HG03460 (cell line): ENCODE measurements around the gene MARCKSL1.
"Not testable (repeated sequence)": the region's sequence is repeated elsewhere in the genome, so short reads cannot be mapped to it uniquely, and the experiment has no call there.

Experiments used
- ATAC-seq: cut with Tn5 transposase; IDR thresholded peaks from one replicate; pipeline ENCODE4 v1.9.1; 2021; ENCODE audit not compliant: unreplicated experiment

Gene MARCKSL1

DNA sequence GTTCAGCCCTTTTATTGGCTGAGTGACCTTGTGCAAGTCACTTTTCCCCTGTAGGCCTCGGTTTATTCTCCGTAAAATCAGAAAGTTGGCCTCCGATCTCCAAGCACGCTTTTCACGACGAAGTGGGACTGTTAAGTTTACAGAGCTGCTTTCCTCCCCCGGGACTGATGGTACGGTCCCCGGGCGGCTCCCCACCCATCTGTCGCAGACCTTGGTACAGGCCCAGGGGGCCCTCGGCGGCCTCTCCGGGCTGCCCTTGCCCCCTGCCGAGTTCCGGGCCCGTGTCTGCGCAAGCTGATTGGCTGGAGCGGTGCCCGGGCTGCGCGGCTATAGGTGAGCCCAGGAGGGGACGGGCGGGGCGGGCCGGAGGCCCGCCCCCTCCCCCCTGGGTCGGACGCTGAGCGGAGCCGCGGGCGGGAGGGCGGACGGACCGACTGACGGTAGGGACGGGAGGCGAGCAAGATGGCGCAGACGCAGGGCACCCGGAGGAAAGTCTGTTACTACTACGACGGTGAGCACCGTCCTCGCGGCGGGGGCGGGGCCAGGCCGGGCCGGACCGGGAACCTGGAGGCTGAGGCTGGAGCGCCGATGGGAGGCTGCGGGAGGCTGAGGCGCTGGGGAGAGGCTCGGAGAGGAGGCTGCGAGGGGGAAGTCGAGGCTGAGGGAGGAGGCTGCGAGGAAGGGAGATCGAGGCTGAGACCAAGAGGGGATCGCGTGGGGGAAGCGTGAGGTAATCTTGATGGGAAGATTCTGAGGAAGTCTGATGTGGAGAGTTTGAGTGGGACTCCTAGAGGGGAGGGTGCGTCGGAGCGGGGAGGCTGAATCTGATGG, 44.1 kb downstream of the MARCKSL1 start, which contains the start of gene HDAC1:
Gene HDAC1 (plus strand): TSS at position 376 of the 831 bp plus-strand sequence. CDS start 87 bp downstream, at position 463.
- peak; percentile 98 for ATAC-seq

DNA sequence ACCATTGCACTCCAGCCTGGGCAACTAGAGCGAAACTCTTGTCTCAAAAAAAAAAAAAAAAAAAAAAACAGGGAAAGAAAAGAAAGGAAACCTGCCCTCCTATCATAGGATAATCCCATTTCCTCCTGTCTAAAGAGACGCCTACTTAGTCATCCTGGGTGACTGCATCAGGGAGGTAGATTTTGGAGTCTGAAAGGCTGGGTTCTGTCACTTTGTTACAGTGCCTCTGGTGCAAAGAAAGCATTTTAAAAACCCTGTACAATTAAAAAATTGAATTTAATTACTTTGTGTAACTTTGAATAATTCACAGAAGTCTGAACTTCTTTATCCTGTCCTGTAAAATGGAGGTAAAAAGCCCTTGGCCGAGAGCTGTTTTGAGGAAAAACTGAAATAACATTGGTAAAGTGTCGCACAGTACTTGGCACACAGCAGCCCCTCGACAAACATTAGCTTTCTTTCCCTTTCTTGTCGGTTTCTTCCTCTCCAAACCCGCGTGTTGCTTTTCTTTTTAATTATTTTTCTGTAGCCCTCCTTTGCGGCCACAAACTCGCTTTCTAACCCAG, 44.8 kb downstream of the MARCKSL1 start:
- ATAC-seq = no peak

- no peak for ATAC-seq
Observed at GRCh38 chr1:32289256-32289655, 46.8 kb downstream of the MARCKSL1 start.

DNA sequence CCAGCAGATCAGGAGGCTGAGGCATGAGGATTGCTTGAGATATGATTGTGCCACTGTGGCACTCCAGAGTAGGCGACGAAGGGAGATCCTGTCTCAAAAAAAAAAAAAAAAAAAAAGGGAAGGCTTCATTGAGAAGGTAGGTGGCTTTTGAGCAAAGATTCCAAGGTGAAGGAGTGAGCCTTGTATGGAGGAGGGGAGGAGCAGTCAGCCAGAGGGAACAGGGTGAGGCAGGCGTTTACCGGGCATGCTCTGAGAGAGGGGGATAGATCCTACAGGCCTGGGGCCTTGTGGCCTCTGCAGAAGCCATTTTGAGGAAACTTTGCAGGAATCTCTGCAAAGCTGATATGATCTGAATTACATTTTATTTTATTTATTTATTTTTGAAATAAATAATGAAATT, 49.3 kb downstream of the MARCKSL1 start:
- no peak for ATAC-seq

DNA sequence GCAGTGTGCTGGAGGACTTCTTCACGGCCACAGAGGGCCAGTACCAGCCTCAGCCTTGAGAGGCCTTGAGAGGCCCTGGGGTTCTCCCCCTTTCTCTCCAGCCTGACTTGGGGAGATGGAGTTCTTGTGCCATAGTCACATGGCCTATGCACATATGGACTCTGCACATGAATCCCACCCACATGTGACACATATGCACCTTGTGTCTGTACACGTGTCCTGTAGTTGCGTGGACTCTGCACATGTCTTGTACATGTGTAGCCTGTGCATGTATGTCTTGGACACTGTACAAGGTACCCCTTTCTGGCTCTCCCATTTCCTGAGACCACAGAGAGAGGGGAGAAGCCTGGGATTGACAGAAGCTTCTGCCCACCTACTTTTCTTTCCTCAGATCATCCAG, 50.4 kb downstream of the MARCKSL1 start:
- ATAC-seq = no peak

- ATAC-seq = not testable (repeated sequence)
Observed at GRCh38 chr1:32284777-32285176, 51.3 kb downstream of the MARCKSL1 start.
